Activated CD8-positive, alpha-beta memory T cell treated with anti-CD3 and anti-CD28 coated beads, Interleukin-2, amount 50 U/mL, for 1 hour (primary cell): ENCODE data around the gene EPHA2.
"Not testable (repeated sequence)": the region's sequence is repeated elsewhere in the genome, so short reads cannot be mapped to it uniquely, and the experiment has no call there.

Source experiments
- DNase-seq: peaks from one replicate; pipeline ENCODE4 v3.0.0-alpha.2; 2020; ENCODE audit errors: extremely low read depth

The EPHA2 gene

GRCh38 chr1:16168144-16168495, 12.3 kb upstream of the EPHA2 start:
- not testable (repeated sequence) for DNase-seq

GRCh38 chr1:16167331-16168143, 11.7 kb upstream of the EPHA2 start:
- DNase-seq = peak; percentile 16

- no peak for DNase-seq
Measured at GRCh38 chr1:16166117-16166516, 10.2 kb upstream of the EPHA2 start.

- no peak for DNase-seq
Measured at GRCh38 chr1:16165548-16165947, 9.7 kb upstream of the EPHA2 start.

GRCh38 chr1:16165073-16165364, 9.2 kb upstream of the EPHA2 start:
- no peak for DNase-seq

- DNase-seq = no peak
Measured at GRCh38 chr1:16164213-16165072, 8.6 kb upstream of the EPHA2 start.

- not testable (repeated sequence) for DNase-seq
Measured at GRCh38 chr1:16163608-16164212, 7.8 kb upstream of the EPHA2 start.

GRCh38 chr1:16162163-16162822, 6.4 kb upstream of the EPHA2 start:
- no peak for DNase-seq

- no peak for DNase-seq
Measured at GRCh38 chr1:16161717-16162116, 5.8 kb upstream of the EPHA2 start.

- DNase-seq = no peak
Measured at GRCh38 chr1:16158993-16159831, 3.3 kb upstream of the EPHA2 start.

GRCh38 chr1:16158025-16158424, 2.2 kb upstream of the EPHA2 start:
- no peak for DNase-seq

- DNase-seq = no peak
Measured at GRCh38 chr1:16156848-16157495, 1.1 kb upstream of the EPHA2 start.

- DNase-seq = no peak
Measured at GRCh38 chr1:16153999-16154673, 1.7 kb downstream of the EPHA2 start.

GRCh38 chr1:16153096-16153998, 2.5 kb downstream of the EPHA2 start:
- no peak for DNase-seq

GRCh38 chr1:16152481-16153087, 3.3 kb downstream of the EPHA2 start:
- DNase-seq = no peak

- DNase-seq = no peak
Measured at GRCh38 chr1:16151995-16152384, 3.9 kb downstream of the EPHA2 start.

GRCh38 chr1:16151196-16151994, 4.5 kb downstream of the EPHA2 start:
- no peak for DNase-seq

GRCh38 chr1:16150508-16150907, 5.4 kb downstream of the EPHA2 start:
- no peak for DNase-seq
